Activated naive CD4-positive, alpha-beta T cell treated with anti-CD3 and anti-CD28 coated beads, Interleukin-2, amount 50 U/mL, for 72 hours (primary cell): Measurements from ENCODE around the gene ST6GALNAC6. TPM values are rescaled to one million over a fixed set of nuclear protein-coding genes. Genes with fewer than 3 reads are reported as not detected.
A peak's percentile ranks its signal among the peaks of the same experiment; 100 is the strongest.

Experiments
- ATAC-seq, 2 donors: fragments of 150-1000 bp; cut with Tn5 transposase; 2 replicates each; pipeline ENCODE4 v1.10.0; 2021; ENCODE audit warnings: mild to moderate bottlenecking in 2 of 2, moderate library complexity in 2 of 2
- DNase-seq, 2 donors: peaks; one replicate each; pipeline ENCODE4 v3.0.0; 2021 to 2022; ENCODE audit warnings: low spot score in 2 of 2
- H3K27ac Mint-ChIP-seq, 2 donors: one replicate each; pipeline ENCODE4 v1.8.0; 2022; ENCODE audit warnings: mild to moderate bottlenecking in 2 of 2, mixed read lengths in 2 of 2
- H3K36me3 Mint-ChIP-seq, 2 donors: one replicate each; pipeline ENCODE4 v1.8.0; 2022; ENCODE audit warnings: mixed read lengths in 2 of 2
- H3K9me3 Mint-ChIP-seq, 2 donors: one replicate each; pipeline ENCODE4 v1.8.0; 2022; ENCODE audit warnings: mixed read lengths in 2 of 2
- total RNA-seq, 2 donors: library from RNA; stranded (reverse); gene quantifications; one replicate each; pipeline ENCODE4 v1.2.3, GENCODE V29; 2022

The ST6GALNAC6 gene
- total RNA-seq, 2 donors from 2014 or later, result 55.2 to 56.1 TPM

DNA sequence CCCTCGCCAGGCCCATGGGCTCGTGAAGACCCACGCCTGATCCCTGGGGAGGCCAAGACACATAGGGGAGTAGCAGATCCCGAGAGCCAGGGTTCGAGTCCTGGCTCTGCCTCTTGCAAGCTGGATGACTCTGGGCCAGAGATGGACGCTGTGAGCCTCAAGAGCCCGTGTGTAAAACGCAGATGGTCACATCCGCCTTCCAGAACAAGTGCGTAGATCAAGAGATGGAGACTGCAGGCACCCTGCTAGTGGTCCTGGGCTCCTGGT is 9.2 kb upstream of the ST6GALNAC6 start:
- DNase-seq (no peak), ATAC-seq (no peak)
- peaks cover 6 to 16% of the 10 kb centered on the region in 2 donors for H3K36me3 Mint-ChIP-seq
- H3K27ac Mint-ChIP-seq, result no peak overlapping the region
- H3K9me3 Mint-ChIP-seq, result no peaks in the 10 kb centered on the region

- DNase-seq (no peak), ATAC-seq (no peak)
- Mint-ChIP-seq H3K36me3 (peaks cover 6 to 17% of the 10 kb centered on the region in 2 donors), H3K9me3 (no peaks in the 10 kb centered on the region), H3K27ac (no peak overlapping the region)
Measured at GRCh38 chr9:127907867-127908659, 8.7 kb upstream of the ST6GALNAC6 start.

GRCh38 chr9:127905788-127906191 is 6.4 kb upstream of the ST6GALNAC6 start:
- no peak for DNase-seq
- H3K27ac Mint-ChIP-seq, result peak overlapping the region; percentile 94 to 99
- peaks cover 6 to 17% of the 10 kb centered on the region in 2 donors for H3K36me3 Mint-ChIP-seq
- H3K9me3 Mint-ChIP-seq, result no peaks in the 10 kb centered on the region
- peak; percentile 26 to 53 for ATAC-seq

DNA sequence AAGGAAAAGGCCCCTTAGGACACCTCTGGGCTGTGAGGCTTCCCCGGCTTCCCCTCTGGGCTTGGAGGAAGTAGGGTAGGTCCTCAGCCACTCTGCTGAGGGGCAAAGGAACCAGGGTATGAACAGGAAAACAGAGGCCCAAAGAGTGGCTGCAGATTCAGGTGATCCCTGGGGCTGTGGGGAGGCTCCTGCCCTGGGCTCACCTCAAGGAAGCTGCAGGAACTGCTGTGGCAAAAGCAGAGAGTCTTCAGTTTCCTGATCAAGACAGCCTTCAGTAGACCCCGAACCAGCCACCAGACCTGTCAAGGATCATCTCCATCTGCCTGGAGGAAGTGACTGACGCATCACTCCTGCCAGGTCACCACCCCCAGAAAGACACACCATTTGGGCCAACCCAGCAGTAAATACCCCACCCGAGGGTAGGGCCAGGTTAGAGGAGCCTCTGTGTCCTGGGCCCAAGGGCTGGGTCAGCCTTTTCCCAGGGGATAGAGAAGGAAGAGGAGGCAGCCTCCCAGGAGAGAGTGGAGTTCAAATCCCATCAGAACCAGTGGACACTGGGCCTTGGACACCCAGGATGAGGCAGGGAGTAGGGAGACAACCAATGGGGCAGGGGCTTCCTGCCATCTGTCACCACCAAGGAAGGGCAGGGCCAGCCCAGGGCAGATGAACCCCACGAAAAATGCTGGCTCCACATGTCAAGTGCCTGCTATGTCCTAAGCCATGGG is 5.8 kb upstream of the ST6GALNAC6 start:
- H3K27ac Mint-ChIP-seq, result peak overlapping the region; percentile 94 to 99
- H3K9me3 Mint-ChIP-seq, result no peaks in the 10 kb centered on the region
- peaks cover 6 to 17% of the 10 kb centered on the region in 2 donors for H3K36me3 Mint-ChIP-seq
- ATAC-seq, result peak; percentile 58 to 60
- peak in 1 of 2 donors; percentile 76 for DNase-seq

DNA sequence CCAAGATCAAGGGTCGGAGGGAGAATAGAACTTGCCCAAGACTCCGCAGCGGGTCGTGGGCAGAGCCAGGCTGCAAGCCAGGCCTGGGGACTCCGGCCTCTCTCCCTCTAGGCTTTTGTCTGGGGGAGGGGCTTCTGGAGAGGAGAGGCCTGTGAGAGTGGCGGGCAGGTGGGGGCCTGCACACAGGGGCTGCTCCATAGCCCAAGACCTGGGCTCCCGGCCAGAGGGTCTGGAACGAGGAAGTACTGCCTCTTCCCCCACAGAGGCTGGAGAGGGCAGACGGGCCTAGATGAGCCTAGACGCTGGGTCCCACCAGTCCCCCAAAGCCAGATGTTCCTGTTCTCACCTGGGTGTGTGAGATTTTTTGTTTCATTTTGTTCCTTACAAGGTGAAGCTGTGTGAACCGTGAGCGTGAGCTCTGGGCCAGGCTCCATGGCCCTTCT is 5.2 kb upstream of the ST6GALNAC6 start:
- peaks cover 6 to 17% of the 10 kb centered on the region in 2 donors for H3K36me3 Mint-ChIP-seq
- ATAC-seq, result peak in 1 of 2 donors; percentile 3

DNA sequence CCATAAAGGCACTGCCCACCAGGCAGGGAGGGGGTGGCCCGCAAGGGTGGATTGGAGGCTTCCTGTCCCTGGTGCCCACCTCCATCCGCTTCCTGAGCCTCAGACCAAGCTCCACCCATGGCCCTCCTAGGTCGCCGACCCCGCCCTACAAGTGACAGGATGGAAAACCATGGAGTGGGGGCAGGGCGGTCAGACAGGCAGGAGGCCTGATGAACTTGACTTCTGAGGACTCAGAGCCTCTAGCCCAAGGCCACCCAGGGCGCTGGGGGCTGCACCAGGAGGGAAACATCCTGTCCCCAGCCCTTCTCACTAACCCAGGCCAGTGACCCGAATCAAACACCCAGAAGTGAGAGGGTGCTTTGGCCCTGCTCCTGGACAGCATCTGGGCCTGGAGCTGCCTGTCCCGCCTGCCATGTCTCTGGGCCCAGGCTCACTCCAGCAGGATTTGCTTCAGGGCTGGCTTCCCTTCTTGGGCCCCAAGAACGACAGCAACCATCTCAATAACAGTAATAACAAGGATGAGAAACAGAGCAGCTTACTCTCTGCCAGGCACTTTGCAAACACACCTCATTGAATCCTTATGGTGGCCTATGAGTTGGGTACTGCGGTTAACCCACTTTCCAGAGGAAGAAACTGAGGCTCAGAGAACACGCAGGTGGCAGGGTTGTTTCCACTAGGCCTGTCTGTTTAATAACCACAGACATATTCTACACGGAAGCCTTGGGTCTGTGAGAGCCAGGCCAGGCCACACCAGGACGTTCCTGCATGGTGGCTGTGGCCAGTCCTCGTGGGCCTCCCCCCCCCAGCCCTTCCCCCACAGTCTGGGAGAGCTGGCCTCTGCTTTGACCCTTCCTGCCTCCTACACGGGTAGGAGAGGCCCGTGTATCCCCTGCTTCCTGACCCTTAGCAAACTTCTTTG is 4.4 kb upstream of the ST6GALNAC6 start:
- peak overlapping the region; percentile 94 to 99 for H3K27ac Mint-ChIP-seq
- H3K9me3 Mint-ChIP-seq, result no peaks in the 10 kb centered on the region
- DNase-seq, result peak; percentile 83 to 86
- ATAC-seq, result peak; percentile 49 to 58
- H3K36me3 Mint-ChIP-seq, result peaks cover 6 to 17% of the 10 kb centered on the region in 2 donors

More for the DNA sequence above, 5.2 kb upstream of the ST6GALNAC6 start:
- Mint-ChIP-seq H3K27ac (peak overlapping the region; percentile 94 to 99), H3K9me3 (no peaks in the 10 kb centered on the region)
- DNase-seq, result no peak

GRCh38 chr9:127898433-127899127 is 823 bp downstream of the ST6GALNAC6 start:
- ATAC-seq (peak; percentile 7 to 8), DNase-seq (no peak)
- H3K36me3 Mint-ChIP-seq, result peaks cover 28 to 30% of the 10 kb centered on the region in 2 donors
- no peaks in the 10 kb centered on the region for H3K9me3 Mint-ChIP-seq
- peak overlapping the region; percentile 65 to 81 for H3K27ac Mint-ChIP-seq

- DNase-seq, result no peak
- H3K36me3 Mint-ChIP-seq, result peaks cover 41 to 44% of the 10 kb centered on the region in 2 donors
- no peak overlapping the region for H3K27ac Mint-ChIP-seq
- H3K9me3 Mint-ChIP-seq, result no peaks in the 10 kb centered on the region
- peak in 1 of 2 donors; percentile 30 for ATAC-seq
Measured at GRCh38 chr9:127897193-127897692, 2.2 kb downstream of the ST6GALNAC6 start.

GRCh38 chr9:127896395-127897192 is 2.8 kb downstream of the ST6GALNAC6 start:
- H3K27ac Mint-ChIP-seq, result peak overlapping the region in 1 of 2 donors; percentile 18
- no peak for DNase-seq
- ATAC-seq, result no peak
- peaks cover 42 to 44% of the 10 kb centered on the region in 2 donors for H3K36me3 Mint-ChIP-seq
- no peaks in the 10 kb centered on the region for H3K9me3 Mint-ChIP-seq

GRCh38 chr9:127895811-127896210 is 3.6 kb downstream of the ST6GALNAC6 start:
- DNase-seq (no peak), ATAC-seq (no peak)
- peaks cover 44 to 49% of the 10 kb centered on the region in 2 donors for H3K36me3 Mint-ChIP-seq
- H3K27ac Mint-ChIP-seq, result peak overlapping the region in 1 of 2 donors; percentile 50
- H3K9me3 Mint-ChIP-seq, result no peaks in the 10 kb centered on the region

DNA sequence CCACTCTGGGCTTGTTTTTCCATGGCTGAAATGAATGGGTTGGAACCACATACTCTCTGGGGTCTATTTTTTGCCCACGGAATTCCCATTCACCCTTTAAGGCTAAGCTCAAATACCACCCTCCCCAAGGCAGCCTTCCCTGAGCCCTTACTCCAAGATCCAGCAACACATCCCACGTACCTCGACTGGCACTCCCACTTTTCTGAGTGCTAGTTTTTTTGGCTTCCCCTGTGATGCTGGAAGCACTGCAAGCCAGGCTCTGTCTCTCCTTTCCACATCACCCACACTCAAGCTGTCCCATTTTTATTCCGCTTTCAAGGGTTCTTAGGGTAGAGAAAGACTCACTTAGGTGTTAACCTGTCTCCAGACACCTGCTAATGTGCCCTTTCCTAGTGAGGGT is 6.0 kb downstream of the ST6GALNAC6 start:
- peaks cover 44 to 50% of the 10 kb centered on the region in 2 donors for H3K36me3 Mint-ChIP-seq

GRCh38 chr9:127892831-127893230 is 6.6 kb downstream of the ST6GALNAC6 start:
- peaks cover 46 to 52% of the 10 kb centered on the region in 2 donors for H3K36me3 Mint-ChIP-seq
- ATAC-seq (no peak), DNase-seq (no peak)
- H3K9me3 Mint-ChIP-seq, result no peaks in the 10 kb centered on the region
- H3K27ac Mint-ChIP-seq, result no peak overlapping the region

More for the DNA sequence above, 6.0 kb downstream of the ST6GALNAC6 start:
- ATAC-seq (no peak), DNase-seq (no peak)
- H3K9me3 Mint-ChIP-seq, result no peaks in the 10 kb centered on the region
- peak overlapping the region in 1 of 2 donors; percentile 84 for H3K27ac Mint-ChIP-seq

- H3K36me3 Mint-ChIP-seq, result peaks cover 36 to 51% of the 10 kb centered on the region in 2 donors
- H3K9me3 Mint-ChIP-seq, result no peaks in the 10 kb centered on the region
- H3K27ac Mint-ChIP-seq, result no peak overlapping the region
- DNase-seq, result no peak
- ATAC-seq, result peak in 1 of 2 donors; percentile 41
Measured at GRCh38 chr9:127890053-127890452, 9.3 kb downstream of the ST6GALNAC6 start.

DNA sequence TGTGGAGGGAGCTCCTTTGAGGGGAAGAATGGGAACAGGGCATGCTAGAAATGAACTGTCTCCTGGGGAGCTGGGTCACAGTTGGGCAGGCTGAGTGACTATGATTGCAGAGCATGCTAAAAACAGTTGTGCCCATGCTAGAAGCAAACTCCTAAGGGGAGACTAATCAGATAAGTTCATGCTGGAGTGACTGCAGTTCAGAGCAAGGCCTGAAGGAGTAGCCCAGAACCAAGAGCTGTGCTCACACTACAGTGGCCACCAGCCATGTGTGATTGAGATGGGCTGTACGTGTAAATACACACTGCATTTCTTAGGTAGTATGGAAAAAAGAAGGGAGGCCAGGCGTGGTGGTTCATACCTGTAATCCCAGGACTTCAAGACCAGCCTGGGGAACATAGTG is 11.6 kb downstream of the ST6GALNAC6 start:
- ATAC-seq (peak in 1 of 2 donors; percentile 43), DNase-seq (no peak)
- no peak overlapping the region for H3K27ac Mint-ChIP-seq
- H3K36me3 Mint-ChIP-seq, result peaks cover 13 to 39% of the 10 kb centered on the region in 2 donors
- no peaks in the 10 kb centered on the region for H3K9me3 Mint-ChIP-seq

DNA sequence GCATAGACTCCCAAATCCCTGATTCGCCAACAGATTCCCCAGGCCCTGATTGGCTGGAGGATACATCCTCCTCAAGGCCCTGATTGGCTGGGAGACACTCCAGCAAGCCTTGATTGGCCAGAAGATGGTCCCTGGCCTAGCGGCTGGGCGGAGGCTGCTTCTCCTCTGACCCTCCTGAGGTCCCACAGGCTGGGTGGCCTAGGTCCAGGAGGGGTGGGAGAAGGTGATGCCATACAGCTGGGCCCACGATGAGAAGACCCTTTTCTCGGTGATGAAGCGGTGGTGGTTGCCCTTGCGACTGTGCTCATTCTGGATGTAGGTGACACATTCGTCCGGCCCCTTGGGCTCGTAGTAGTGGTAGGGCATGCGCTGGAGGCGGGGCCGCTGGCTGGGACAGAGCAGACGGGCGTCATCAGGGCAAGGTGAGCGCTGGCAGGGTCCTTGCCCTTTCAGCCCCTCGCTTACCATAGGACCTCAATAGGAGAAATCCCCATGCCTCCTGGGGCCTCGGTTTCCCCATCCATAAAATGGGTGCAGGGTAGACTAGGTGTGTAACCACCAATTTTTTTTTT is 12.9 kb downstream of the ST6GALNAC6 start:
- DNase-seq (no peak), ATAC-seq (no peak)
- Mint-ChIP-seq H3K27ac (peak overlapping the region in 1 of 2 donors; percentile 93), H3K36me3 (peaks cover 7 to 31% of the 10 kb centered on the region in 2 donors), H3K9me3 (no peaks in the 10 kb centered on the region)
